Medulla oblongata (tissue), 1 donor: ENCODE results near the gene MAGEF1.

Experiments used
- DNase-seq: peaks from one replicate; pipeline ENCODE4 v3.0.0-alpha.2; 2015; ENCODE audit errors: extremely low spot score

MAGEF1 gene

GRCh38 chr3:184670091-184670602, 41.7 kb downstream of the MAGEF1 start:
- no peak for DNase-seq

DNA sequence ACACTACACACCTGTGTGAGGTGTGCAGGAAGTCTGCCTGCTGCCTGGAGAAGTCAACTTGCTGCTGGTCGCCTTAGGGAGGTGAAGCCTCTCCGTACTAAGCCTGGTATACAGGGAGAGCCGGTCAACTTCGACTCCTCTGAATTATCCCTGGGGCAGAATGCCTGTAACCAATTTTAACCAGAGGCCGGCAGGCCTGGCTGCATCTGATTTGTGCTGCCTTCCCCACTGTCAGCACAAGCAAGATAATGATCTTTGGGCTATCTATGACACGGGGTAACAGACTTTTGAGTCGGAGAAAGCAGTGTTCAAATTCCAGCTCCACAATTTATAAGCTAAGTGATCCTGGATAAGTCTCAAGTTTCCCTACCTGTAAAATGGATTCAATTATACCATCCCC, 42.3 kb downstream of the MAGEF1 start:
- no peak for DNase-seq

DNA sequence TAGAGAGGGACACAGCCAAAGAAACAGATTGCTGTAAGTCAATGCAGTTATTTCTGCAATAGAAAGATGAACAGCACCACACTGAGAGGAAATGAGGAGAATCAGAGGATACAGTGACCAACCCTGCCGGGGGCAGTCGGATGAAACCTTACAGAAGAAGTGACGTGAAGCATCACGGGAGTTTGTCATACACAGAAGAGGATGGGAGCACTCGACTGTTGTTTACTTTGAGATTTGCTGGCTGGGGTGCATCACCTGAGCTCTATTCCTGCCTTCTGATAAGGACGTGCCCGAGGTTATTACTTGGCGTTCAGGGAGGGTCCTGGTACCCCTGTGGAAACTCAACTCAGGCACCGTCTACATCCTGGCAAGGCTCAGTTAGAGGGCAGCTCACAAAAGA, 45.4 kb downstream of the MAGEF1 start:
- DNase-seq: no peak

DNA sequence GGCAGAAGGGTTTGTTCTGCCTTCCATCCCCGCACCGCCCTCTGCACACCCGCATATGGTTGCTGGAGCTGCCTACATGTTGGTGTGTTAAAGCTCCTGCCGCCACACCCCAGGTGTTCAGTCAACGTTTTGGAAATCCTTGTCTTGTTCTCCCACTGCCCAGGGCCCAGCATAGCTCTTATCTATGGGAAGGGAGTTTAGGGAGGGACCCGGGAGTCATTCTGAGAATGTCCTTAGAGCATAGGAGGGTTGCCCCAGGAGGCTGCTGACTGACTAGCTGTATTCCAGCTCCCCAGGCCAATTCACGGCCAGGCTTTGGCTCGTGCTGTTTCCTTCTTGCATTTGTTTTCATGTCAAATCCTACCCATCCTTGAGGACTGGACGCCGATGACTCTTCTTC, 46.8 kb downstream of the MAGEF1 start:
- DNase-seq: no peak

DNA sequence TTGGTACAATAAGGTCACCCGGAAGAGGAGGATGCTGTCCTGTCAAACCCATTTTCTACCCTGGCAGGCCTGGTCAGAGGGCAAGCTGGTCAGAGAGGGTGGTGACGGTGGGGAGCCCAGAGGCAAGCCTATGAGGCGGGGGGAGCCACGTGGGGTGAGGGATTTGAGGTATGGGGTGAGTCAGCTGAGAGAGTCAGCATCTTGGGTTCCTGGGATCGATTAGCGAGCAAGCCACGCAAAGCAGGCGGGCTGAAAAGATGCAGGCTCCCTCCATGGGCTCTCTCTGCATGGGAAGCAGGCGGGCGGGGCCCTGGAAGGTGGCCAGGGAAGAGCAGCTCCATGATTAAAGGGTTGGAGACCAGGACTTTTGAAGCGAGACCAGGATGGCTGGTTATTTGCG, 48.1 kb downstream of the MAGEF1 start:
- DNase-seq: no peak

GRCh38 chr3:184663356-184663755, 48.5 kb downstream of the MAGEF1 start:
- no peak for DNase-seq

DNA sequence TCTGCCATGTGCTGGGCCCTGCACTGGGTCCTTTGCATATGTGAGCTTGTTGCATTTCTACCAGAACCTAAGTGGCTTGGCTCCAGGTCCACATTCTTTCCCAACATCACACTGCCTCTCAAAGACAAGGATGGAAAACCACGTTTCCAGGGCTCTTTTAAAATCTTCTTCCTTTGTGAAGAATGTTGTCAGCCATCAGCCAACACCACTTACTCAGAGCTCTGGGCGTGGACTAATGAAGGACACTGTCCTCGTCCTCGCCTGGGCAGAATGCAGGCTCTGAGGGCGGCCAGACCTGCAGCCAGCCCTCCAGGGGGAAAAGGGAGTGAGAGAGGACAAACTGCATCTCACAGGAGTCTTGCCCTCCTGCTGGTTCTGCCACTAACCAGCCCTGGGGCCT, 49.7 kb downstream of the MAGEF1 start:
- DNase-seq: no peak

DNA sequence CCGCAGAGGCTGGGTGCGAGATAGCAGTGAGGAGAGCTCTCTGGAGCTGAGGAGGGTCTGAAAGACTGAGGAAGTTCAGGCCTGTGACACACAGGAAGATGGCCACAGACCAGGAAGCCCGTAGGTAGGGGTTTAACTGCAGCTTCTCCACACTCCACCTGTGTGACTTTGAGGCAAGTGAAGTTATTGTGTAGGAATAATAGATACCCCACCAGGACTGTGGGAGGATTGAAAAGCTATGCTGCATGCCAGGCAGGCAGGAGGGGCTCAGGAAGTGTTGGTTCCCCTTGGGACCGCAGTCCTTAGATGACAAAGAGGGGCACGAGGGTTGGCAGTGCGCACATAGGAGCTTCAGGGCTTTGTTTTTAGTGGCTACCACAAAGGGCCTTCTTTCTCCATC, 50.9 kb downstream of the MAGEF1 start:
- no peak for DNase-seq
